NCI-H2196 treated with DMSO at 0.1 percent for 48 hours (cell line): ENCODE measurements around the gene ABTB2.

Experiments used
- DNase-seq: peaks from one replicate; lab custom pipeline; 2025; ENCODE audit not compliant: unreplicated experiment; lab: John Stamatoyannopoulos, UW

ABTB2 gene

GRCh38 chr11:34363363-34364084 lies 5.7 kb upstream of the ABTB2 start:
- no peak for DNase-seq

- DNase-seq: no peak
Observed at GRCh38 chr11:34360046-34360445, 2.2 kb upstream of the ABTB2 start.

GRCh38 chr11:34359548-34359891 lies 1.7 kb upstream of the ABTB2 start:
- DNase-seq: peak; percentile 43

- peak; percentile 72 for DNase-seq
Observed at GRCh38 chr11:34358728-34359547, 1.1 kb upstream of the ABTB2 start.

- DNase-seq: peak; percentile 86
Observed at GRCh38 chr11:34358258-34358727, 483 bp upstream of the ABTB2 start.

- no peak for DNase-seq
Observed at GRCh38 chr11:34356913-34357700, 703 bp downstream of the ABTB2 start.

- no peak for DNase-seq
Observed at GRCh38 chr11:34356576-34356912, 1.3 kb downstream of the ABTB2 start.

- no peak for DNase-seq
Observed at GRCh38 chr11:34356130-34356529, 1.7 kb downstream of the ABTB2 start.

- no peak for DNase-seq
Observed at GRCh38 chr11:34355726-34356125, 2.1 kb downstream of the ABTB2 start.

- DNase-seq: no peak
Observed at GRCh38 chr11:34354782-34355181, 3.0 kb downstream of the ABTB2 start.

- no peak for DNase-seq
Observed at GRCh38 chr11:34353881-34354280, 3.9 kb downstream of the ABTB2 start.

- DNase-seq: no peak
Observed at GRCh38 chr11:34351687-34352469, 5.9 kb downstream of the ABTB2 start.

GRCh38 chr11:34351051-34351450 lies 6.8 kb downstream of the ABTB2 start:
- DNase-seq: no peak

- DNase-seq: no peak
Observed at GRCh38 chr11:34349882-34350281, 7.9 kb downstream of the ABTB2 start.

- no peak for DNase-seq
Observed at GRCh38 chr11:34348919-34349318, 8.9 kb downstream of the ABTB2 start.

GRCh38 chr11:34348096-34348495 lies 9.7 kb downstream of the ABTB2 start:
- DNase-seq: no peak

GRCh38 chr11:34346551-34346950 lies 11.3 kb downstream of the ABTB2 start:
- no peak for DNase-seq

GRCh38 chr11:34345991-34346480 lies 11.8 kb downstream of the ABTB2 start:
- no peak for DNase-seq

- no peak for DNase-seq
Observed at GRCh38 chr11:34345540-34345876, 12.3 kb downstream of the ABTB2 start.

- DNase-seq: peak; percentile 52
Observed at GRCh38 chr11:34344768-34345539, 12.9 kb downstream of the ABTB2 start.
